GM19328 (cell line): Measurements from ENCODE around the gene COPZ2.
"Not testable (repeated sequence)": the region's sequence is repeated elsewhere in the genome, so short reads cannot be mapped to it uniquely, and the experiment has no call there.

Experiments
- ATAC-seq: cut with Tn5 transposase; IDR thresholded peaks from one replicate; pipeline ENCODE4 v1.9.1; 2021; ENCODE audit warnings: mild to moderate bottlenecking, moderate library complexity; ENCODE audit not compliant: unreplicated experiment

COPZ2 gene

GRCh38 chr17:48031966-48032365, 5.6 kb downstream of the COPZ2 start:
- no peak for ATAC-seq

- no peak for ATAC-seq
Measured at GRCh38 chr17:48030531-48030930, 7.1 kb downstream of the COPZ2 start.

DNA sequence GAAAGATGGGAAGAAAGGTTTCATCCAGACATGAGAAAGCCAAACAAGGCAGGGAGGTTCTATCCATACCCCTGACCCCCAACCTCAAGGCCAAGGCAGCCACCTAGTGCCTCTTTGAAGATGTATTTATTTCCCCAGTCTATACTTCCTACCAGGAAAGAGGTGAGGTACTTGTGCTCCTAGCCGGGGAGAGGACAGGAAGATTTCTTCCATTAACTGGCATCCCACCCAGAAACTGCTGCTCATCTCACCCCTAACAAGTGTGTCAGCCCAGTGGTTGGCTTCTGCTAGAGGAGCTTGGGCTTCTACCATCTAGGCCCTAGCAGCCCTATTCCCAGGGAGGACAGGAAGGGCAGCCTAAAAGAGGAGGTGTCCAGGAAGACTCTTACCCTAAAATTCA, 8.9 kb downstream of the COPZ2 start:
- ATAC-seq, result no peak

DNA sequence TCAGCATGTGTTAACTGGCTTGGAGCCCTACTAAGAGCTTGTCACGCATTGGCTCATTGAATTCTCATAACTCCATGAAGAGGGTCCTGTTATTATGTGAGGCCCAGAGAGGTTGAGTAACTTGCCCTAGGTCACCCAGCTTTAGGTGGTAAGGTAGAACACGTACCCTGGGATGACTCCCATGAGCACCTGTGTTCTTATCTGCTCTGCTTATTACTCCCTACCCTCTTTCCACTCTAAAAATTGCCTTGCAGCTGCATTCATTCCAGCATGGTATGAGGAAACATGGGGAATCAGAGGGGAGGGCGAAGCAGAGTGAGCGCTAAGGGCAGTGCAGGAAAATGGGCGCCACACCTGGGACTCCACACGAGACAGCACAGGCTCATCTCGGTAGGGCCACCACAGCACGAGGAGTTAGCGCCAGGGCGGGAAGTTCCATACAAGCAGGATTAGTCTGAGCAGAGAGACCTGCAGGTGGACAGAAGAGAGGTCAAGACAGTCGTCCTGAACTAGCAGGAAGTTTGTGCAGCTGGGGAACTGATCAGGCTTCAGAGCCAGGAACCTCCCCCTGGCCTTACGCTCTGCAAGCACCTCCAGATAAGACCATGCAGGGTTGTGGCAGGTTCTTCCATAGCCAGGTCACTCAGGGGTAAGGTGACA, 10.1 kb downstream of the COPZ2 start:
- no peak for ATAC-seq

DNA sequence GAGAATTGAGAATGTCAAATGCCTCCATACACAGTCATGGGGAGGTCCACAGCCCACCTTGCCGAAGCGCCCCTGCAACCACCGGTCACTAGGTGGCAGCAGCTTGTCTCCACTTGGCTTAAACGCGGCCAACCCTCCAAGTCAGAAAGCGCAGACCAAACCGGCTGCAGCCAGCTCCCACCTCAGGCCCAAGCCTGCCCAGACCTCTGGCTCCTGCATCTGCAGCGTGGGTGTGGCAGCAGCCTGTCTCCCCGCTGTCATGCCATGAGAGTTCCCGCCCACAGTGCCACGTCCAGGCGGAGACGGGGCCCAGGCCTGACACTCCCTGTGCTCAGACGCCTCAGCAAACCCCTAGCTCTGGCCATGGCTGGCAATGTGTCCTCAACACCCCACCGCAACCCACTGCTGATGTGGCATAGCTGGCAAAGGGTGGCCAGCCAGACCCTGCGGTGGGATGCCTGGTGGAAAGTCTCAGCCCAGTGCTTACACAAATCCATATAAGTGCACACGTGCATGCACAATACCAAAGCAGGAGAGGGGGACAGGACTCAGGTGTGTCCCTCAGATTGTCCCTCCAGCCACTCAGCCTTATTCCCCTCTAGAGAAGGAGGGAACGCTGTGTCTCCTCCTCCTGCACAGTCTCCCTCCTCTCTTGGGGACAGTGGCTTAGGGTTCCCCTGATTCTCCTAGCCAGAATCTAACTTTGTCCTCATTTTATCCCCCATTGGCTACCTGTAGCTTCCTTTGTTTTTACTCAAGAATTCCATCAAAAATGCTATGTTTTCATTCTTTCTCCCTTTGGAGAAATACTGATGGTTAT, 10.9 kb downstream of the COPZ2 start:
- ATAC-seq, result no peak

DNA sequence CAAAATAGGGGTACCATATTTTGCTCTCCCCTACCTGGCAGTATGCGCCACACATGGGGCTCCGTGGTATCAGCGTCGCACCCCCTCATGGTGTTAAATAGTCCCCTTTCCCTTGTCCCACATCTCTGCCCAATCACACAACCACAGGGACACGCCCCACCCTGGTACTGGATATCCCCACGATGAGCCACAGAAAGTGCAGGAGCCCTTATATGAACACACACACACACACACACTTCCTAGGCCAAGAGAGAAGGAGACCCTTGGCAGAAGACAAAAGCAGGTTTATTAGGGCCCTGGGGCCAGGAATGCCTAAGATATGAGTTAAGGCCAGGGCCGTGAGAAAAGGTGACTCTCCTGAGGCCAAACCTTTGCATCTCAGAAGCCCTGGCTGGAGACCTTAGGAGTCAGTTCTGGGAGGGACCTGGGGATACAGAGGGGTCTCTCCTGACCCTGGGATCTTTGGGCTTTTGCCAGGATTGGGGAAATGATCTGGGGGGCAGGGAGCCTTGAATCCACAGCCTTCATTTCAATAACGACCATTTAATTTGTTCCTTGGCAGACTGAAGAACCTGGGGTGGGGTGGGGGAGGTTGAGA, 11.6 kb downstream of the COPZ2 start:
- no peak for ATAC-seq

- ATAC-seq, result peak; percentile 79
Measured at GRCh38 chr17:48025040-48025903, 12.3 kb downstream of the COPZ2 start.

GRCh38 chr17:48024149-48025039, 13.2 kb downstream of the COPZ2 start:
- peak; percentile 2 for ATAC-seq

DNA sequence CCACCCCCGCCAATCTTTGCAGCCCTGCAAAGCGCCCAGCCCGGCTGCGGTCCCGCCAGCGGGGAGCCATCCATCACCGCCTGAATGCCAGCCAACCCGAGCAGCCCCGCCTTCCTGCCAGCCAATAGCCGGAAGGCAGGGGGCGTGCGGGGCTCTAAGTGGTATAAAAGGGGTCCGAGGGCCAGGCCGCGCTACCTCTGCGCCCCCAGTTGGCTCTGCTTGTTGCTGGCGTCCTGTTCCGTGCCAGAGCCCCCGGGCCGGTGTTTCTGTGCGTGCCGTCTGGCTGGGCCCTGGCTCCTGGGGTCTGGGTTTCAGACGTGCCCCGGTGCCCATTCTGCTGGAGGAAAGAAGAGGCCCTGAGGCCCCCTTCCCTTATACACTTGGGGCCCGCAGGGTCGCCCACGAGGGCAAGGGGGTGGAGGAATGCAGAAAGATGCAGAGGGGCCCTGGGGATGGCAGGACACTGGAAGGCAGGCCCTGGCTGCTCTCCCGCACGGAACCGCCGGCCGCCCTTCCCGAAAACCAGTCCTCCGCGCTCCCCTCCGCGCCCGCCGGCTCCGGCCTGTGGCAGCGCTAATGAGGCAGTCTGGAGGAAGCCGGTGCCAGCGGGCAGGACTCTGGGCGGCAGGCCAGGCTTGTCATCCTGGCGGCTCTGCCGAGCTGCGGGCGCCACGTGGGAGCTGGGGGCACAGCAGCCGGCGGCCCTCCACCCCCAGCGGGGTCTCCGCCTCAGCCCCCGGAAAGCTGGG, 14.0 kb downstream of the COPZ2 start:
- no peak for ATAC-seq

GRCh38 chr17:48022901-48023300, 14.7 kb downstream of the COPZ2 start:
- no peak for ATAC-seq

DNA sequence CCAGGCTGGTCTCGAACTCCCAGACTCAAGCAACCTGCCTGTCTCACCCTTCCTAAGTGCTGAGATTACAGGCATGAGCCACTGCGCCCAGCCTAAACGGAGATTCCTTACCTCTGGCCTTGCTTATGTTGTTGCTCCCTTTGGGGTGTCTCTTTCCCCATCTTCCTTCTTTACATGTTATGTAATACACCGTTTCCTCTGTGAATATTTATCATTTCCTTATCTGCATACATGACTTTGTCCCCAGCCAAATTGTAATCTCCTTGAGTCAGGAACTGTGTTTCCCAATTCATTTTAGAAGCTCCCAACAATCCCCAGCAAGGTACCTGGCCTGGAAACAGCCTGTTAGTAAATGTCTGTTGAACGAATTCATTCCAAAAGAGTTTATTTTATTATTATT, 15.7 kb downstream of the COPZ2 start:
- ATAC-seq, result no peak

DNA sequence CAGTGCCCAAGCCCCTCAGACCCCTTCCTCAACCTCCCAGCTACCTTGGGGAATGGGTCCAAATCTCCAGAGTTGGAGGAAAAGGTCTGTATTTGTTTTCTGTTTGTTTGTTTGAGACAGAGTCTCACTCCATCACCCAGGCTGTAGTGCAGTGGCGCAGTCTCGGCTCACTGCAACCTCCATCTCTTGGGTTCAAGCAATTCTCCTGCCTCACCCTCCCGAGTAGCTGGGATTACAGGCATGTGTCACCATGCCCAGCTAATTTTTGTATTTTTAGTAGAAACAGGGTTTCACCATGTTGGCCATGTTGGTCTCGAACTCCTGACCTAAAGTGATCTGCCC, 19.8 kb downstream of the COPZ2 start:
- ATAC-seq, result not testable (repeated sequence)

GRCh38 chr17:48016112-48016511, 21.5 kb downstream of the COPZ2 start:
- ATAC-seq, result no peak

- no peak for ATAC-seq
Measured at GRCh38 chr17:48014595-48015111, 22.9 kb downstream of the COPZ2 start.

DNA sequence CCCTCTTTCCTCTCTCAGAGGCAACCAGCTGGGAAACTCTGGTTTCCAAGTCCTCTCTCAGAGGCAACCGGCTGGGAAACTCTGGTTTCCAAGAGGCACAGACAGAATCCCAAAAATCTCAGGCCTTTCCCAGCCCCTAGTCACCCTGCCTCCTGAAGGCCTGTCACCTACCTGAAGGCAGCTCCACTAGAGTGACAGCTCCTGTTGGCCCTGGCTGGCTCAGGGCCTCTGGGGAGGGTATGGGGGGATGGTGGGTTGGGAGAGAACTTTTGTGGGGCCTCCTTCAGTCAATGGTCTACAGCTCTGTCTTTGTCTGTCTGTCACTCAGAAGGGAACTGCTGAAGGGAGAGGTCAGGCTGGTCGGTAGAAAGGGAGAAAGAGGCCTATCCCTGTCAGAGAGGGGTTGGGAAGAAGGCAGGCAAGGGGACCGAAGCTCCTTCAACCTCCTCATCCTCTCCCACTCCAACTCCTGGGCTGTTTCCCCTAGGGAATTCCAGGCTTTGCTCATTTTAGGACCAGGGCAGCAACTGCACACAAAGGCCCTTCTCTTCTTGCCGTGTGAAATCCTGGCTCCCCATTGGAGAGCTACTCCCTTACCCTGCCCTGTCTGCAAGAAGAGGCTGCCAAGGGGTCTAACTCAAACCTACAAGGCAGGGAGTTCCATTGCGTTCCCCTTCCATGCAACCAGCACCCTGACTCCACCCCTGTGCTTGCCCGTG, 23.6 kb downstream of the COPZ2 start:
- no peak for ATAC-seq

DNA sequence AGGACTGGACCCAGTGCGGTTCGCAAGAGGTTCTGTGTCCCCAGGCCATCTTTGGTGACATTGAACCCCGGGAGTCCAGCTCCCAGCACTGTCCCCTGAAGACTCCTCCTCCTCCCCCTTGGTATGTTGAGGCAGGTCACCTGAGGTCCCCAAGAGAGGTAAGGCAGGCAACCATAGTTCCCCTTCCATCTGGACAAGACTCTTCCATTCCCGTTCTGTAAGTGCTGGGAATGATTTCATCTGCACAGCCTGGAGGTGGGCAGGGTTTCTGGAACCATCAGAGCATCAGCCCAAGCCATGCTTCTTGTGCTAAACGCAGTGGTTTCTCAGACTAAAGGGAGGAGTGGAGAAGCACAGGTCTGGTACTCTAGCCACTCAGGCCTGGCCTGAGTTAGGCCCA, 24.9 kb downstream of the COPZ2 start:
- no peak for ATAC-seq

- ATAC-seq, result no peak
Measured at GRCh38 chr17:48012151-48012520, 25.5 kb downstream of the COPZ2 start.

GRCh38 chr17:48011405-48012150, 26.0 kb downstream of the COPZ2 start:
- no peak for ATAC-seq
